Cardiac septum (tissue), 1 donor: ENCODE results near the gene NT5C2. TPM values are rescaled to one million over a fixed set of nuclear protein-coding genes. Genes with fewer than 3 reads are reported as not detected.
"Not testable (repeated sequence)": the region's sequence is repeated elsewhere in the genome, so short reads cannot be mapped to it uniquely, and the experiment has no call there.

Experiments
- DNase-seq: peaks from one replicate; pipeline ENCODE4 v3.0.0-alpha.2; 2020; ENCODE audit warnings: low spot score
- intact Hi-C: fragments of 100-400 bp; cut with DNase I; formaldehyde crosslinking; loops from one replicate; pipeline ENCODE4 v1.14.0; 2022
- total RNA-seq: library from RNA; stranded (reverse); fragmentation: NEBNext Ultra II Directional; extraction: Animal tissue kit (Norgen Biotek cat#: 25700); gene quantifications from one replicate; pipeline ENCODE4 v1.2.1, GENCODE V29; 2021
- donor health status: DM: no; HTN: no; CAD: no.

NT5C2 gene
- total RNA-seq, 1 donor from 2014 or later, result 94.0 TPM

GRCh38 chr10:103204353-103205255, 11.5 kb upstream of the NT5C2 start:
- intact Hi-C loops, result no loop called here
- DNase-seq, result no peak

GRCh38 chr10:103203466-103203865, 10.4 kb upstream of the NT5C2 start:
- DNase-seq, result no peak
- intact Hi-C loops, result no loop called here

- intact Hi-C loops, result no loop called here
- DNase-seq, result no peak
Observed at GRCh38 chr10:103202319-103202718, 9.2 kb upstream of the NT5C2 start.

GRCh38 chr10:103199488-103199887, 6.4 kb upstream of the NT5C2 start:
- no peak for DNase-seq
- intact Hi-C loops, result no loop called here

- intact Hi-C loops, result no loop called here
- DNase-seq, result no peak
Observed at GRCh38 chr10:103198648-103199047, 5.6 kb upstream of the NT5C2 start.

GRCh38 chr10:103197903-103198302, 4.8 kb upstream of the NT5C2 start:
- intact Hi-C loops, result no loop called here
- no peak for DNase-seq

GRCh38 chr10:103197174-103197573, 4.1 kb upstream of the NT5C2 start:
- intact Hi-C loops, result no loop called here
- DNase-seq, result peak; percentile 82

- intact Hi-C loops, result no loop called here
- no peak for DNase-seq
Observed at GRCh38 chr10:103196516-103196915, 3.4 kb upstream of the NT5C2 start.

GRCh38 chr10:103193820-103194529, 903 bp upstream of the NT5C2 start:
- intact Hi-C loops, result loop anchor here (5.0 kb wide), 2 partner anchors 33 to 42 kb away; no protein-coding TSS in a partner anchor
- no peak for DNase-seq

GRCh38 chr10:103192451-103193106, 493 bp downstream of the NT5C2 start:
- intact Hi-C loops, result loop anchor here (5.0 kb wide), 2 partner anchors 35 to 40 kb away; no protein-coding TSS in a partner anchor
- peak; percentile 94 for DNase-seq

GRCh38 chr10:103192089-103192450, 1.0 kb downstream of the NT5C2 start:
- intact Hi-C loops, result loop anchor here (5.0 kb wide), 2 partner anchors 35 to 40 kb away; no protein-coding TSS in a partner anchor
- no peak for DNase-seq

- intact Hi-C loops, result loop anchor here (5.0 kb wide), 2 partner anchors 36 to 39 kb away; no protein-coding TSS in a partner anchor
- DNase-seq, result not testable (repeated sequence)
Observed at GRCh38 chr10:103191198-103191597, 1.9 kb downstream of the NT5C2 start.

GRCh38 chr10:103188853-103189252, 4.2 kb downstream of the NT5C2 start:
- no peak for DNase-seq
- intact Hi-C loops, result no loop called here

- intact Hi-C loops, result no loop called here
- DNase-seq, result no peak
Observed at GRCh38 chr10:103186128-103186527, 6.9 kb downstream of the NT5C2 start.

- no peak for DNase-seq
- intact Hi-C loops, result no loop called here
Observed at GRCh38 chr10:103184615-103185014, 8.5 kb downstream of the NT5C2 start.

GRCh38 chr10:103183991-103184451, 9.1 kb downstream of the NT5C2 start:
- intact Hi-C loops, DNase-seq: not testable (repeated sequence)

- intact Hi-C loops, result no loop called here
- no peak for DNase-seq
Observed at GRCh38 chr10:103181244-103181643, 11.8 kb downstream of the NT5C2 start.

- intact Hi-C loops, result no loop called here
- no peak for DNase-seq
Observed at GRCh38 chr10:103180491-103180890, 12.6 kb downstream of the NT5C2 start.

GRCh38 chr10:103177123-103177522, 15.9 kb downstream of the NT5C2 start:
- no peak for DNase-seq
- intact Hi-C loops, result no loop called here
